Tibial artery (tissue), 4 donors: ENCODE results near the gene TOMM40.

ENCODE experiments used
- DNase-seq, 2 donors: peaks; one replicate each; pipeline ENCODE4 v3.0.0-alpha.2; 2019
- H3K27ac ChIP-seq, 2 donors: fragments of 200-600 bp; sonication (generic) in 1 of 2; 1 replicate in 1 of 2; 2 replicates in 1 of 2; pipeline ENCODE4 v1.5.1; 2018 to 2019; ENCODE audit warnings: mild to moderate bottlenecking in 1 of 2
- H3K27me3 ChIP-seq, 2 donors: fragments of 200-600 bp; sonication (generic) in 1 of 2; one replicate each; pipeline versions ENCODE4 v1.5.1 to v1.6.0; 2016 to 2019
- H3K36me3 ChIP-seq, 3 donors: fragments of 200-600 bp; sonication (generic) in 2 of 3; one replicate each; pipeline ENCODE4 v1.5.1; 2016 to 2019; ENCODE audit warnings: mild to moderate bottlenecking in 2 of 3
- H3K4me1 ChIP-seq, 4 donors: fragments of 200-600 bp; sonication (generic) in 2 of 4; 1 replicate in 3 of 4; 2 replicates in 1 of 4; pipeline ENCODE4 v1.5.1; 2016 to 2019
- H3K4me3 ChIP-seq, 2 donors: fragments of 200-600 bp; sonication (generic) in 1 of 2; 1 replicate in 1 of 2; 2 replicates in 1 of 2; pipeline ENCODE4 v1.5.1; 2018 to 2019; ENCODE audit warnings: mild to moderate bottlenecking in 2 of 2
- H3K9me3 ChIP-seq, 3 donors: fragments of 200-600 bp; sonication (generic) in 1 of 3; one replicate each; pipeline ENCODE4 v1.5.1; 2016 to 2019
- CTCF ChIP-seq, 2 experiments: fragments of 200-600 bp in 1 of 2; fragments of 450-650 bp in 1 of 2; IDR thresholded peaks; one replicate each; pipeline ENCODE4 v1.5.1; 2017 to 2019; ENCODE audit warnings: antibody characterized with exemption in 2 of 2, mild to moderate bottlenecking in 1 of 2, moderate library complexity in 1 of 2
- intact Hi-C: fragments of 100-400 bp; cut with DNase I; formaldehyde crosslinking; loops from one replicate; pipeline ENCODE4 v1.15.0; 2023; ENCODE audit warnings: low total_unique reads

The TOMM40 gene

GRCh38 chr19:44866664-44867063, 24.4 kb upstream of the TOMM40 start:
- H3K4me3 ChIP-seq, result no peak overlapping the region
- H3K4me1 ChIP-seq, result no peaks in the 10 kb centered on the region
- no peaks in the 10 kb centered on the region for H3K9me3 ChIP-seq
- no peaks in the 10 kb centered on the region for H3K27me3 ChIP-seq
- DNase-seq, result no peak
- intact Hi-C loops, result no loop called here
- no peak overlapping the region for H3K27ac ChIP-seq
- no peak for TF ChIP-seq CTCF (IDR thresholded peaks at IDR 0.05)
- H3K36me3 ChIP-seq, result peaks cover 11 to 61% (median 38%) of the 10 kb centered on the region in 3 donors

- TF ChIP-seq CTCF (IDR thresholded peaks at IDR 0.05), result no peak
- no peaks in the 10 kb centered on the region for H3K4me1 ChIP-seq
- H3K4me3 ChIP-seq, result no peak overlapping the region
- peaks cover 19 to 65% (median 47%) of the 10 kb centered on the region in 3 donors for H3K36me3 ChIP-seq
- intact Hi-C loops, result no loop called here
- no peak overlapping the region for H3K27ac ChIP-seq
- DNase-seq, result no peak
- no peaks in the 10 kb centered on the region for H3K9me3 ChIP-seq
- H3K27me3 ChIP-seq, result no peaks in the 10 kb centered on the region
Measured at GRCh38 chr19:44867578-44867977, 23.5 kb upstream of the TOMM40 start.

GRCh38 chr19:44869733-44870470, 21.2 kb upstream of the TOMM40 start:
- Histone ChIP-seq H3K27me3 (no peaks in the 10 kb centered on the region), H3K27ac (no peak overlapping the region), H3K9me3 (no peaks in the 10 kb centered on the region), H3K4me1 (no peaks in the 10 kb centered on the region), H3K4me3 (no peak overlapping the region), H3K36me3 (peaks cover 41 to 84% (median 68%) of the 10 kb centered on the region in 3 donors)
- TF ChIP-seq CTCF (IDR thresholded peaks at IDR 0.05), result no peak
- intact Hi-C loops, result no loop called here
- peak; percentile 61 to 77 for DNase-seq

- no peaks in the 10 kb centered on the region for H3K4me1 ChIP-seq
Measured at GRCh38 chr19:44871809-44872208, 19.2 kb upstream of the TOMM40 start.

GRCh38 chr19:44872661-44873060, 18.4 kb upstream of the TOMM40 start:
- Histone ChIP-seq H3K27ac (no peak overlapping the region), H3K36me3 (peaks cover 56 to 84% (median 72%) of the 10 kb centered on the region in 3 donors), H3K4me1 (no peaks in the 10 kb centered on the region), H3K4me3 (no peak overlapping the region), H3K9me3 (no peaks in the 10 kb centered on the region), H3K27me3 (no peaks in the 10 kb centered on the region)
- intact Hi-C loops, result no loop called here
- DNase-seq, result no peak
- TF ChIP-seq CTCF (IDR thresholded peaks at IDR 0.05), result no peak

More at GRCh38 chr19:44871809-44872208, 19.2 kb upstream of the TOMM40 start:
- H3K4me3 ChIP-seq, result no peak overlapping the region
- no peak overlapping the region for H3K27ac ChIP-seq
- peaks cover 48 to 84% (median 73%) of the 10 kb centered on the region in 3 donors for H3K36me3 ChIP-seq
- no peaks in the 10 kb centered on the region for H3K27me3 ChIP-seq
- DNase-seq, result no peak
- no peak for TF ChIP-seq CTCF (IDR thresholded peaks at IDR 0.05)
- H3K9me3 ChIP-seq, result no peaks in the 10 kb centered on the region
- intact Hi-C loops, result no loop called here
